GM18508 (cell line): Measurements from ENCODE around the gene MAP2K7.
"Not testable (repeated sequence)": the region's sequence is repeated elsewhere in the genome, so short reads cannot be mapped to it uniquely, and the experiment has no call there.

Source experiments
- ATAC-seq: cut with Tn5 transposase; IDR thresholded peaks from one replicate; pipeline ENCODE4 v1.9.1; 2021; ENCODE audit warnings: moderate number of reproducible peaks; ENCODE audit not compliant: insufficient read depth, unreplicated experiment

The MAP2K7 gene

DNA sequence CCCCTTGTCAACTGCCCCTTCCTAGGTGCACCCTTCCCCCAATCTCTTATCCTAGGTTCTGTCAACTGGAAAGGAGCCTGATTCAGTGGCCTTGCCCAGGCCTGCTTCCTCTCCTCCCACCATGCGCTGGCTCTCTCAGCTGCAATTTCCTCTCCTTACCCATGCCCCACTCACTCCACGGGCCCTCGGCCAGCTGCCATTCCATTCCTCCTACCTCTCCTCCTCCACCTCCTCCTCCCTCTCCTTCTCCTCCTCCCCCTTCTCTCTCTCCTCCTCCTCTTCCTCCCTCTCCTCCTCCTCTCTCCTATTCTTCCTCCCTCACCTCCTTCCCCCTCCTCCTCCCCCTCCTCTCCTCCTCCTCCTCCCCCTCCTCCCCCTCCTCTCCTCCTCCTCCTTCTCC lies 49.4 kb downstream of the MAP2K7 start:
- no peak for ATAC-seq

- no peak for ATAC-seq
Measured at GRCh38 chr19:7953576-7953975, 49.9 kb downstream of the MAP2K7 start.

GRCh38 chr19:7955696-7956095 lies 52.0 kb downstream of the MAP2K7 start:
- ATAC-seq = no peak

DNA sequence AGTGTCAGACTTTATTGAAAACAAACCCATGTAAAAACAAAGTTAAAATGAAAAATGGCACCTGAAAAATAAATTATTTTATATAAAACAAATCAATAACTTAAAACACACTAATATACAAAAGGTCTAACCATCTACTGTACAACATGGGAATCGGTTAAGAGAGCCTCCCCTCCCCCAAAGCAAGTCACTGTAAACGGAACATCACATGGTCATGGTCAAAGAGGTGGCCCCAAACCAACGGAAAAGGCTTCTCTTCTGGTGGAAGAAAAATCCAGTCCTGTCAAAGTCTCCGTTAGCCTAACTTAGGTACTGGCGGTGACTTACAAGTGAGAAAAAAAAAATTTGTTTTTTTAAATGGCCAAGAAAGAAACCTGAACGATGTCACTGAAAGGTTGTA lies 55.5 kb downstream of the MAP2K7 start:
- ATAC-seq = no peak

GRCh38 chr19:7961082-7961481 lies 57.4 kb downstream of the MAP2K7 start:
- ATAC-seq = not testable (repeated sequence)

DNA sequence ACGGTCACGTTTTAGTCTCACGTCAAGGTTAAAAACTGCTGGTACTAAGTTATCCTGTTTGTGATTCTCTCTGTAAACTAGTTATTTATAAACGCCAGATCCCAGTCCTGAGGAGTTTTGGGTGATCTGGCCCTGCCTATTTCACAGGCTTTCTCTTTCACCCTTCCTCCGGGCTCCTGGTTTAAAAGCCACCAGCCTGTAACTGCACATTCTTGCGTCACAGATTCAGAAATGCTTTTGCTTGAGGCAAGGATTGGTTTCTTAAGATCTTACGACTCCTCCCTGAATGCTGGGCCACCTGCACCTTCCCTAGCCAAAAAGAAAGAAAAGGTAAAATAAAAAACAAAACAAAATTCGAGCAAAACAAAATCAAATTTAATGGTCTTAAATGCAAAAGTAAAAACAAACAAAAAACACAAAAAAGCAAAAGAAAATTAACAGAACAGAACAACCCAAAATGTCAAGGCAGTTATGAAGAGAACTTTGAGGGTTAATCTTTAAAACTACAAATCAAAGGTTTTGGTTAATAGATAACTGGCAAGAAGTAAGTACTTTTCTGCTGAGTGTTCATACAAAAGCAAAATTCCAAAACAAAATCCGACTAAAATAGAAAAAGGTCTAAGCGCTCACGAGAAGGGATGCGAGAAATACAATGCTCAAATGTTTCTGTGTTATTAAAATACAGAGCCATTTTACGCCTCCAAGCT lies 58.4 kb downstream of the MAP2K7 start:
- no peak for ATAC-seq

GRCh38 chr19:7962644-7963268 lies 59.1 kb downstream of the MAP2K7 start:
- ATAC-seq = no peak

DNA sequence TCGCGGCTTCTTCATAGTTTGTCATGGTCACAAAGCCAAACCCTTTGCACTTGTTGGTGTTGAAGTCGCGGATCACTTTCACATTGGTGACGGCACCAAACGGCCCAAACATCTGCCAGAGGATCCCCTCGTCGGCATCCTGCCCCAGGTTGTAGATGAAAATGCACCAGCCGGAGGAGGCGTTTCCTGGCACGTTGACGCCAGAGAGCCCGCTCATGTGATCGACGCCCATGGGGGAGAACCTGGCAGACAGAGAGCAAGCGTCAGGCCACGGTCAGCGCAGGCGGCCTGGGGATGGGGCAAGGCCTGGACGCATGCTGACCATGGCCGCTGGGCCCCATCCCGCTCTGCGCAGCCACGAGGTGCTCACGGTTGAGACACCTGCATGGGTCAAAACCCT lies 59.9 kb downstream of the MAP2K7 start:
- no peak for ATAC-seq
